ENCODE data around the gene THEMIS2. TPM values are rescaled to one million over a fixed set of nuclear protein-coding genes. Genes with fewer than 3 reads are reported as not detected.
A peak's percentile ranks its signal among the peaks of the same experiment; 100 is the strongest.

The THEMIS2 gene
- total and polyA plus RNA-seq, 9 of the 15 experiments (the other 6 are each of a cell fraction or from before 2014, with no cell fraction given) = 2.3 to 12.7 (median 8.0) TPM

DNA sequence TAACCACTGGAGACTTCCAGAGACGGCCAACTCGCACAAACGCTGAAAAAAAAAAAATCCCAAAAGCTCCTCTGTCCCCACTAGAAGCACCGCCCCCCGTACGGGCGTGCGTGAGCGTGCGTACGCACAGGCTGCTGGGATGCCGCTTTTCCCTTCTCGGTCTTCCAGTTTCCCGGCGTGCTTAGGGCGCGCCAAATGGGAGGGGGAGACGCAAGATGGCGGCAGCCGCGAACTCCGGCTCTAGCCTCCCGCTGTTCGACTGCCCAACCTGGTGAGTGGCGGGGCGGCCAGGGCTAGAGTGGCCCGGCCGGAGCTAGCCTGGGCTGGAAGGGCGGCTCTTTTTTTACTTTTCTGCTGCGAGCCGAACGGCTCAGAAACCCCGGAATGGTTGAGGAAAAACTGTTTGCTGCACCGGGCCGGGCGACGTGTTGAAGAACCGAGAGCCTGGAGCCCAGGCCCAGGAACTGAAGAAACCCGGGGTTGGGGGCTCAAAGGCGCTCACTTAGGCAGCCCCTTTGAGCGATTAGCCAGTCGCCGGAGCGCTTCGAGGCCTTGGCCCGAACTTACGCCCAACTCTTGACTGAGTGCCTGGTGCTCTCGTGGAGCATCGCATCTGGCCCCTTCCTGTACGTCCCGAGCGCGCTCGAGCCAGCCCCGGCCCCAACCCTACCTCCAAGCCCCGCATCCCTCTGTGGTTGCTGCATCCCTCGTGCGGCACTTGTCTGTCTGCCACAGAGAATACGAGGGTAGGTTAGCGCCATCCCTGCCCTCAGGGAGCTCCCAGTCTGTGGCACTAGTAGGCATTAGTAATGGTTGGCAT, 41.5 kb upstream of the THEMIS2 start, which contains the start of gene PPP1R8 (continued):
- TF ChIP-seq, protein P1, sequence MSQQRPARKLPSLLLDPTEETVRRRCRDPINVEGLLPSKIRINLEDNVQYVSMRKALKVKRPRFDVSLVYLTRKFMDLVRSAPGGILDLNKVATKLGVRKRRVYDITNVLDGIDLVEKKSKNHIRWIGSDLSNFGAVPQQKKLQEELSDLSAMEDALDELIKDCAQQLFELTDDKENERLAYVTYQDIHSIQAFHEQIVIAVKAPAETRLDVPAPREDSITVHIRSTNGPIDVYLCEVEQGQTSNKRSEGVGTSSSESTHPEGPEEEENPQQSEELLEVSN (IDR thresholded peaks at IDR 0.05; ENCODE audit: borderline replicate concordance in 1 of 2, extremely low read depth in 1 of 2, insufficient read depth in 1 of 2, insufficient read length in 1 of 2, low read depth in 1 of 2, low read length in 1 of 2, poor library complexity in 1 of 2, severe bottlenecking in 1 of 2) = peak in 1 of 2 experiments; percentile 54
- TF ChIP-seq, protein P2, sequence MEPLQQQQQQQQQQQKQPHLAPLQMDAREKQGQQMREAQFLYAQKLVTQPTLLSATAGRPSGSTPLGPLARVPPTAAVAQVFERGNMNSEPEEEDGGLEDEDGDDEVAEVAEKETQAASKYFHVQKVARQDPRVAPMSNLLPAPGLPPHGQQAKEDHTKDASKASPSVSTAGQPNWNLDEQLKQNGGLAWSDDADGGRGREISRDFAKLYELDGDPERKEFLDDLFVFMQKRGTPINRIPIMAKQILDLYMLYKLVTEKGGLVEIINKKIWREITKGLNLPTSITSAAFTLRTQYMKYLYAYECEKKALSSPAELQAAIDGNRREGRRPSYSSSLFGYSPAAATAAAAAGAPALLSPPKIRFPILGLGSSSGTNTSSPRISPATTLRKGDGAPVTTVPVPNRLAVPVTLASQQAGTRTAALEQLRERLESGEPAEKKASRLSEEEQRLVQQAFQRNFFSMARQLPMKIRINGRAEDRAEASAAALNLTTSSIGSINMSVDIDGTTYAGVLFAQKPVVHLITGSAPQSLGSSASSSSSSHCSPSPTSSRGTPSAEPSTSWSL (CRISPR knock-in tag; IDR thresholded peaks at IDR 0.05; ENCODE audit: borderline replicate concordance) = no peak
- TF ChIP-seq FOXP1 (CRISPR knock-in tag; IDR thresholded peaks at IDR 0.05) = peak; percentile 29; the same call in 1 of the 2 replicates
- peak; percentile 89 for TF ChIP-seq RB1 (IDR thresholded peaks at IDR 0.05; ENCODE audit: low read depth)
- TF ChIP-seq, protein P3, sequence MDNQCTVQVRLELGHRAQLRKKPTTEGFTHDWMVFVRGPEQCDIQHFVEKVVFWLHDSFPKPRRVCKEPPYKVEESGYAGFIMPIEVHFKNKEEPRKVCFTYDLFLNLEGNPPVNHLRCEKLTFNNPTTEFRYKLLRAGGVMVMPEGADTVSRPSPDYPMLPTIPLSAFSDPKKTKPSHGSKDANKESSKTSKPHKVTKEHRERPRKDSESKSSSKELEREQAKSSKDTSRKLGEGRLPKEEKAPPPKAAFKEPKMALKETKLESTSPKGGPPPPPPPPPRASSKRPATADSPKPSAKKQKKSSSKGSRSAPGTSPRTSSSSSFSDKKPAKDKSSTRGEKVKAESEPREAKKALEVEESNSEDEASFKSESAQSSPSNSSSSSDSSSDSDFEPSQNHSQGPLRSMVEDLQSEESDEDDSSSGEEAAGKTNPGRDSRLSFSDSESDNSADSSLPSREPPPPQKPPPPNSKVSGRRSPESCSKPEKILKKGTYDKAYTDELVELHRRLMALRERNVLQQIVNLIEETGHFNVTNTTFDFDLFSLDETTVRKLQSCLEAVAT (IDR thresholded peaks at IDR 0.05) = peak in 1 of 2 experiments; percentile 63; a peak in 1 of 4 replicates
- 0 out of 2 replicates have a peak, but pooled peaks have one; percentile 36 for TF ChIP-seq MYNN (IDR thresholded peaks at IDR 0.05)
- no peak for TF ChIP-seq MYNN (CRISPR knock-in tag; IDR thresholded peaks at IDR 0.05)
- TF ChIP-seq TEAD1 (CRISPR knock-in tag; IDR thresholded peaks at IDR 0.05) = 0 out of 4 replicates have a peak, but pooled peaks of 1 of the 2 experiments have one; percentile 2
- peak; percentile 82; the same call in 1 of the 2 replicates for TF ChIP-seq GTF2F1 (IDR thresholded peaks at IDR 0.05; ENCODE audit: low read depth, low read length)
- TF ChIP-seq MEIS2 (IDR thresholded peaks at IDR 0.05; ENCODE audit: partially characterized antibody) = peak; percentile 38
- peak; percentile 89 for TF ChIP-seq EGR1 (conservative IDR thresholded peaks at IDR 0.05)
- TF ChIP-seq CEBPG (CRISPR knock-in tag; IDR thresholded peaks at IDR 0.05) = no peak
- TF ChIP-seq CEBPG (tag; conservative IDR thresholded peaks at IDR 0.05 in 1 of 2, IDR thresholded peaks at IDR 0.05 in 1 of 2) = no peak
- peak; percentile 84; the same call in 1 of the 2 replicates for TF ChIP-seq KAT7 (CRISPR knock-in tag; IDR thresholded peaks at IDR 0.05; ENCODE audit: borderline replicate concordance)
- no peak; the same call in 1 of the 2 replicates for TF ChIP-seq TOE1 (IDR thresholded peaks at IDR 0.05; ENCODE audit: borderline replicate concordance)
- 0 out of 2 replicates have a peak, but pooled peaks have one; percentile 33 for TF ChIP-seq TOE1 (CRISPR knock-in tag; IDR thresholded peaks at IDR 0.05; ENCODE audit: borderline replicate concordance, low read depth)
- TF ChIP-seq, protein P4, sequence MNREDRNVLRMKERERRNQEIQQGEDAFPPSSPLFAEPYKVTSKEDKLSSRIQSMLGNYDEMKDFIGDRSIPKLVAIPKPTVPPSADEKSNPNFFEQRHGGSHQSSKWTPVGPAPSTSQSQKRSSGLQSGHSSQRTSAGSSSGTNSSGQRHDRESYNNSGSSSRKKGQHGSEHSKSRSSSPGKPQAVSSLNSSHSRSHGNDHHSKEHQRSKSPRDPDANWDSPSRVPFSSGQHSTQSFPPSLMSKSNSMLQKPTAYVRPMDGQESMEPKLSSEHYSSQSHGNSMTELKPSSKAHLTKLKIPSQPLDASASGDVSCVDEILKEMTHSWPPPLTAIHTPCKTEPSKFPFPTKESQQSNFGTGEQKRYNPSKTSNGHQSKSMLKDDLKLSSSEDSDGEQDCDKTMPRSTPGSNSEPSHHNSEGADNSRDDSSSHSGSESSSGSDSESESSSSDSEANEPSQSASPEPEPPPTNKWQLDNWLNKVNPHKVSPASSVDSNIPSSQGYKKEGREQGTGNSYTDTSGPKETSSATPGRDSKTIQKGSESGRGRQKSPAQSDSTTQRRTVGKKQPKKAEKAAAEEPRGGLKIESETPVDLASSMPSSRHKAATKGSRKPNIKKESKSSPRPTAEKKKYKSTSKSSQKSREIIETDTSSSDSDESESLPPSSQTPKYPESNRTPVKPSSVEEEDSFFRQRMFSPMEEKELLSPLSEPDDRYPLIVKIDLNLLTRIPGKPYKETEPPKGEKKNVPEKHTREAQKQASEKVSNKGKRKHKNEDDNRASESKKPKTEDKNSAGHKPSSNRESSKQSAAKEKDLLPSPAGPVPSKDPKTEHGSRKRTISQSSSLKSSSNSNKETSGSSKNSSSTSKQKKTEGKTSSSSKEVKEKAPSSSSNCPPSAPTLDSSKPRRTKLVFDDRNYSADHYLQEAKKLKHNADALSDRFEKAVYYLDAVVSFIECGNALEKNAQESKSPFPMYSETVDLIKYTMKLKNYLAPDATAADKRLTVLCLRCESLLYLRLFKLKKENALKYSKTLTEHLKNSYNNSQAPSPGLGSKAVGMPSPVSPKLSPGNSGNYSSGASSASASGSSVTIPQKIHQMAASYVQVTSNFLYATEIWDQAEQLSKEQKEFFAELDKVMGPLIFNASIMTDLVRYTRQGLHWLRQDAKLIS (CRISPR knock-in tag; IDR thresholded peaks at IDR 0.05) = peak; percentile 88
